Activated CD8-positive, alpha-beta memory T cell treated with anti-CD3 and anti-CD28 coated beads for 36 hours (primary cell): ENCODE results near the gene TRMT6. TPM values are rescaled to one million over a fixed set of nuclear protein-coding genes. Genes with fewer than 3 reads are reported as not detected.

ENCODE experiments used
- CTCF ChIA-PET: fragments of 350-600 bp; sonication (Branson Sonifier 250); formaldehyde crosslinking; loops from one replicate; lab custom pipeline; 2021; ENCODE audit warnings: antibody characterized with exemption; lab: Charles Lee
- POLR2A ChIA-PET: fragments of 350-600 bp; sonication (Branson Sonifier 250); formaldehyde crosslinking; loops from one replicate; lab custom pipeline; 2021; ENCODE audit warnings: antibody characterized with exemption; lab: Charles Lee
- total RNA-seq, 2 experiments: library from RNA; stranded (reverse); gene quantifications; one replicate each; pipeline ENCODE4 v1.2.3, GENCODE V29; 2021

TRMT6 gene
- total RNA-seq, result 10 to 100 TPM; 34.0 to 36.3 TPM

- POLR2A ChIA-PET, result interaction anchor here (0.7 to 1.0 kb wide), 3 partner anchors 30 to 421 kb away, joined by 3 to 4 read pairs (median 3); no protein-coding TSS in a partner anchor
- CTCF ChIA-PET, result interaction anchor here (0.9 to 1.1 kb wide), 2 partner anchors 31 to 46 kb away, joined by 3 to 4 read pairs; no protein-coding TSS in a partner anchor
Observed at GRCh38 chr20:5950271-5951031, at the start of gene TRMT6, which contains the start of gene MCM8. TRMT6 (minus strand) TSS chr20:5950533; CDS start chr20:5950405, 128 bp downstream. MCM8 (plus strand) TSS chr20:5950652; CDS start chr20:5952016, 1,364 bp downstream.

DNA sequence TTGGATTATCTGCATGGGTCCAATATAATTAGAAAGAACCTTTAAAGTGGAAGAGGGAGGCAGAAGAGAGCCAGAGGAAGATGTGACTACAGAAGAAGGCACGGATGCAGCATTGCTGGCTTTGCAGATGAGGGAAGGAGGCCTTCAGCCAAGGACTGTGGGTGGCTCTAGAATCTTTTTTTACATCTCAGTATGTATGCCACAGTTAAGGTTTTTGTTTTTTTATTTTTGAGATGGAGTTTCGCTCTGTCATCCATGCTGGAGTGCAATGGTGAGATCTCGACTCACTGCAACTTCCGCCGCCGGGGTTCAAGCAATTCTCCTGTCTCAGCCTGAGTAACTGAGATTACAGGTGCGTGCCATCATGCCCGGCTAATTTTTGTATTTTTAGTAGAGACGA, 49.5 kb upstream of the TRMT6 start:
- ChIA-PET CTCF (no interaction called here), POLR2A (no interaction called here)

DNA sequence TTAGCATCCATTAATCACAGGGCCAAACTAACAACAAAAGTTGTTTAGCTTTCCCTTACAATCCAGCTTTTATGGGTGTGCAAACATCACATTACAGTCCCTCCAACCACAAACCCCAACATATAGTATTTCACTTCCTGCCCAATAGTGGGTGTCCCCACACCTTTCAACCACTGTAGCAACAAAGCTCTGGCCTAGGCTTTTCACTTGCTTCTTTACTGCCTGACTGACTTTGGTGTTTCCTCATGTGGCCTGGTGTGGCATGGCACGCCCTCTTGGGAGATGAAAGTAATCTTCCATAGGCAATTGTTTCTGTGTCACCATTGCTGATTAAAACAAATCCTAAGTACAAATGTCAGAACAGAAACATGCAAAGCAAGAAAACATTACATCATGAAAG, 46.4 kb upstream of the TRMT6 start:
- ChIA-PET CTCF (interaction anchor here (0.7 to 1.6 kb wide), 6 partner anchors 8 to 1974 kb away, joined by 3 to 5 read pairs (median 3); partner anchors contain the start of genes MCM8 and TRMT6), POLR2A (interaction anchor here (0.7 to 0.9 kb wide), 3 partner anchors 12 to 462 kb away, joined by 3 to 5 read pairs (median 4); no protein-coding TSS in a partner anchor)

DNA sequence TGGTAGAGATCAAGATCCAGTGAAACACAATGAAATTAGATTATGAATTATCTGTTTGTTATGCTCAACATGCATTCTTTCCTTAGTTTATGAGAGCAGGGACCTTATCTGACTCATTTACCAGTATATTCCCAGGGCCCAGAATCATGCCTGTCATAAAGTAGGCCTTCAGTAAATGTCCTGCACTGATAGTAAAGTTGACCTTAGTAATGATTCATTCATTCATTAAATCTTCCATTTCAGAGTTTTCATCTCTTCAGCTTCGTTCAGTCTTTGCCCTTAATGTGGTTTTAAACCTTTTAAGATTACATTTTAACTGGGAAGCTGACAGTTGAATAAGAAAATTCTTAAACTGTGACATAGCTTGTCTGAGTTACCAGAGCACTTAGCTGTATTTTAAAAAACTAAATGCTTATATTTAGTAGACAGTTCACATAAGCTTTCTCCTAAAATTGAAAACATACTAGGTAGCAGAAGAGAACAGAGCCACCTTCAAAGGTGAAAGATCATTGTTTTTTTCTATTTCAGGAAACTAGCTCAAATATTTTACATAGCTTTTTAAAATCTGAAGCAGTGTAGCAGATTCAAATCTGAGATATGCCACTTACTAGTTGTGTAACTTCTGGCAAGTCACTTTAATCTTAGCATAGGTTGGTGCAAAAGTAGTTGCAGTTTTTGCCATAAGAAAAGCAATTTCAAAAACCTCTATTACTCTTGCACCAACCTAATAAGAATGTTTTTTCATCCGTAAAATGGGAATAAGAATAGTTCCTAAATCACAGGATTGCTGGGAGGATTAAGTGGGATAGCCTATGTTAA, 41.5 kb upstream of the TRMT6 start:
- ChIA-PET CTCF (no interaction called here), POLR2A (no interaction called here)

GRCh38 chr20:5990946-5991345, 40.6 kb upstream of the TRMT6 start:
- ChIA-PET CTCF (no interaction called here), POLR2A (no interaction called here)

DNA sequence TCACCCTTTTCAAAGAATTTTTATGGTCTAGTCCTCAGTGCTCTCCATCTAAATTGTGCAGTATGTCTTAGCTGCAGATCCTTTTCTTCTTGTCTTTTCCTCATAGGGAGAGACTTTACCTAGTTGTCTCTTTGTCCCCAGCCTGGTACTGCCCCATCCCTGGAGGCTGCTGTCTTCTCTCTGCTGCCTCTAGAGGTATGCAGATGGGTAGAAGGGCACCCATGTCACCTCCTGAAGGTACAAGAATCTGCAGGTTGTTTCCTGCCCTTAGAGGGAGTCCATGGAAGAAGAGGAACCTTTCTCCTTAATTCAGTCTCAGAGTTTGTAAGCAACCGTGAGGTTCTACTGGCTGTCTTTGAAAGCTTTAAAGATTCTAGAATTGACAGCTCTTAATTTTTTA, 39.2 kb upstream of the TRMT6 start:
- ChIA-PET CTCF (interaction anchor here (0.6 kb wide), 1 partner anchor 11 kb away, joined by 3 read pairs; no protein-coding TSS in a partner anchor), POLR2A (no interaction called here)

DNA sequence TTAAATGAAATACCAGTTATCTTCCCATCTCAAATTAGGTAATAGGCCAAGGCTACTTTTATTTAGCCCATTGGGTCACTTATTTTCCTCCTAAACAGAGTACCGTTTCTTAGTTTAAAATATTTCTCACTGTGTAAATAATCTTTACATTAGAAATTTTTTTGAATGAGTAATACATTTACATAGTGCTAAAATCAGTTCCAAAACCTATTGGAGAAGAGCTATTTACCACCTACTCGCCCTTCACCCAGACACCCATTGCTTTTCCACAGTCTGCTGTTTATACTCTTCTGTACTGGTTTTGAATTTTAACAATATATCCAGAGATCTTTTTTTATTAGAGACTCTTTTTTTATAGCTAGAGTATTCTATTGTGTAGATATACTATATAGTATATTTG, 37.0 kb upstream of the TRMT6 start:
- ChIA-PET POLR2A (no interaction called here), CTCF (no interaction called here)

DNA sequence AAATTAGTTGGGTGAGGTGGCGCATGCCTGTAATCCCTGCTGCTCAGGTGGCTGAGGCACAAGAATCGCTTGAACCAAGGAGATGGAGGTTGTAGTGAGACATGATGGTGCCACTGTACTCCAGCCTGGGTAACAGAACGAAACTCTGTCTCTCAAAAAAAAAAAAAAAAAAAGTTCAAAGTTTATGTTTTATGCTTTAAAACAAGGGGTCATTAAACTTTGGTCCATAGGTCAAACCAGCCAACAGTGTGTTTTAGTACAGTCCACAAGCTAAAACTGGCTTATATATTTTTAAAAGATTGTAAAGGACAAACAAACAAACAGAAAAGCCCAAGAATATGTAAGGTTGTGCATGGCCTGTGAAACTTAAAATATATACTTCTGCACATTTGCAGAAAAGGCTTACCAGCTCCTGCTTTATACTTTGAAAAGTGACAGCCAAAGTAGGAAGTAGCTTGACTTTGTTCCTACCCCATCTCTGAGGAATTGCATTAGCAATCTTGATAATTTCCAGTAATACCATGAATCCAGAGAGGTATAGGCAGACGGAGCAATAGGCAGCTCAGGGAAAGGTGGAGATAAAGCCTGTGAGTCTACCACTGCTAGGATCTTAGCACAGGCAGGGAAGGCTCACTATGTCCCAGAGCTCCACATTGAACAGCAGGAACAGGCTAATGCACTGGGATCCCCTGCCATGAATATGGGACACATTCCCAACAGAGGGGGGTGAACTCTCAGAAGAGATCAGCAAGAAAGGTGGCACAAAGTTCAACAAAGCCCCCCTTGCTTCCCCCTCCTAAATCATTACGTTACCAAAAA, 30.6 kb upstream of the TRMT6 start:
- ChIA-PET POLR2A (interaction anchor here (0.7 kb wide), 1 partner anchor 98 kb away, joined by 9 read pairs; no protein-coding TSS in a partner anchor), CTCF (no interaction called here)

DNA sequence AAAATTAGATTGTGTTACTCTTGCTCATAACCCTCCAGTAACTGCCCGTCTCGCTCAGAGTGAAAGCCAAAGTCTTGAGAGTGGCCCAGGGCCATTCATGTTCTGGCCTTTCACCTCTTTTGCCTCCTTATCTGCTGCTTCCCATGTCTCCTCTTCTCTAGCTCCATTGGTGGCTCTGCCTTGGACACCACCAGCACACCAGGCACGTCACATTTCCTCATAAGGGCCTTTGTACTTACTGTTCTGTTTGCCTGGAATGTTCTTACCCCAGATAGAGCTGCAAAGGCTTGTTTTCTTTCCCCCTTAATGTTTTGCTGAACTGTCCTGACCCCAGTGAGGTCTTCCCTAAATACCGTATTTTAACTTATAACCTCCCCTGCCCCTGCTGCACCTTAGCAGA, 29.5 kb upstream of the TRMT6 start:
- ChIA-PET POLR2A (no interaction called here), CTCF (no interaction called here)

- ChIA-PET POLR2A (interaction anchor here (0.6 kb wide), 1 partner anchor 216 kb away, joined by 3 read pairs; no protein-coding TSS in a partner anchor), CTCF (interaction anchor here (0.6 to 0.9 kb wide), 3 partner anchors 219 to 454 kb away, joined by 3 read pairs; no protein-coding TSS in a partner anchor)
Observed at GRCh38 chr20:5977975-5978374, 27.6 kb upstream of the TRMT6 start.

GRCh38 chr20:5977223-5977622, 26.9 kb upstream of the TRMT6 start:
- CTCF ChIA-PET, result interaction anchor here (0.6 to 0.9 kb wide), 3 partner anchors 218 to 454 kb away, joined by 3 read pairs; no protein-coding TSS in a partner anchor
- POLR2A ChIA-PET, result interaction anchor here (0.6 to 0.7 kb wide), 2 partner anchors 12 to 24 kb away, joined by 3 read pairs; no protein-coding TSS in a partner anchor

DNA sequence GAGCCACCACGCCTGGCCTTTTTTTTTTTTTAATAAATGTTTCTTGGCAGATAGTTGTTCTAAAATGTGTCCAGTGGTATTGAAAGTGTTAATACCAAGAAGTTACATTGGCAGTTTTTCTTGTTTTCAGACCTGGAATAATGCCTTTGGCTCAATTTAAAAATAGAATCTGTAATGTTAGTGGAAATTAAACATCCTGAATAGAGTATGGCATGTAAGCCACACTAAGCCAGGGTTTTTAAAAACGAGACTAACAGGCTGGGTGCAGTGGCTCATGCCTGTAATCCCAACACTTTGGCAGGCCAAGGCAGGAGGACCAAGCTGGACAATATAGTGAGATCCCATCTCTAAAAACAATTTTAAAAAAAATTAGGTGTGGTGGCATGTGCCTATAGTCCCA, 25.4 kb upstream of the TRMT6 start:
- POLR2A ChIA-PET, result no interaction called here
- CTCF ChIA-PET, result interaction anchor here (0.6 kb wide), 1 partner anchor 21 kb away, joined by 3 read pairs; no protein-coding TSS in a partner anchor

GRCh38 chr20:5974531-5974930, 24.2 kb upstream of the TRMT6 start:
- CTCF ChIA-PET, result interaction anchor here (0.7 kb wide), 1 partner anchor 56 kb away, joined by 3 read pairs; no protein-coding TSS in a partner anchor

GRCh38 chr20:5973971-5974370, 23.6 kb upstream of the TRMT6 start:
- CTCF ChIA-PET, result no interaction called here
- POLR2A ChIA-PET, result no interaction called here

More at GRCh38 chr20:5974531-5974930, 24.2 kb upstream of the TRMT6 start:
- POLR2A ChIA-PET, result no interaction called here

GRCh38 chr20:5973172-5973571, 22.8 kb upstream of the TRMT6 start:
- CTCF ChIA-PET, result no interaction called here
- POLR2A ChIA-PET, result no interaction called here

- ChIA-PET CTCF (no interaction called here), POLR2A (no interaction called here)
Observed at GRCh38 chr20:5971203-5971602, 20.9 kb upstream of the TRMT6 start.

DNA sequence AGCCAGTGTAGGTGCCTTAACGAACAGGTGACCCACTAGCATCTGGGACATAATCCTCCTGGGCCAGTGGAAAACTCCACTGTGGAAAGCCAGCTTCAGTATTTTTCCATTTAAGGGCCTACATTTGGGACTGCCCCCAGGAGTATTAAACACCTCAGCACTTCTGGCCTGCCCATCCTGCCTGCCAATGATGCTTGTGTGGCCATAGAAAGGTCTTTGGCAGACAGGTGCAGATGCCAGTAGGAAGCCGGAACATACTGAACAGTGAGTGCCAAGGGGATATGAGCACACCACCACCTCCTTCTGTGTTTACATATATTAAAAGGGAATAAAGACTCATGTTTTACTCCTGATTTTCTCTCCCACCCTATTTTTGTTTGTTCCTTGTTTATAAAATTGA, 20.0 kb upstream of the TRMT6 start:
- ChIA-PET POLR2A (no interaction called here), CTCF (interaction anchor here (0.5 kb wide), 1 partner anchor 34 kb away, joined by 3 read pairs; no protein-coding TSS in a partner anchor)

GRCh38 chr20:5969940-5970339, 19.6 kb upstream of the TRMT6 start:
- ChIA-PET POLR2A (no interaction called here), CTCF (no interaction called here)
